PC-3 (cell line): ENCODE measurements around the gene OSTM1. TPM values are rescaled to one million over a fixed set of nuclear protein-coding genes. Genes with fewer than 3 reads are reported as not detected.
"Not testable (repeated sequence)": the region's sequence is repeated elsewhere in the genome, so short reads cannot be mapped to it uniquely, and the experiment has no call there.

Experiments
- ATAC-seq: fragments of 200-7000 bp; cut with Tn5 transposase; 2 replicates; pipeline ENCODE4 v1.9.1; 2020; ENCODE audit warnings: mild to moderate bottlenecking, moderate library complexity
- BruUV-seq: library from RNA; stranded (reverse); fragments of 400-500 nt; replicated peaks from 2 replicates; lab custom pipeline; 2021; lab: Mats Ljungman, UMichigan
- CTCF ChIA-PET: fragments of 300-600 bp; sonication (Branson Sonifier 250); formaldehyde crosslinking; loops from one replicate; lab custom pipeline; 2022; ENCODE audit warnings: antibody characterized with exemption; lab: Charles Lee
- POLR2A ChIA-PET: fragments of 300-600 bp; sonication (Branson Sonifier 250); formaldehyde crosslinking; loops from one replicate; lab custom pipeline; 2022; ENCODE audit warnings: antibody characterized with exemption; ENCODE audit not compliant: unreplicated experiment; lab: Charles Lee
- DNase-seq: peaks from one replicate; pipeline ENCODE4 v3.0.0-alpha.2; 2015
- H2AFZ ChIP-seq: fragments of 300-600 bp; sonication (generic); 2 replicates; pipeline ENCODE4 v1.6.0; 2016; ENCODE audit warnings: antibody characterized with exemption, low read length
- H3F3A ChIP-seq: fragments of 300-600 bp; sonication (generic); one replicate; pipeline ENCODE4 v1.6.0; 2017; ENCODE audit warnings: antibody characterized with exemption, low read length, control low read depth, mild to moderate bottlenecking; ENCODE audit not compliant: unreplicated experiment
- H3K27ac ChIP-seq: fragments of 300-600 bp; sonication (generic); 2 replicates; pipeline ENCODE4 v1.5.1; 2016; ENCODE audit warnings: mild to moderate bottlenecking, low read length
- H3K27me3 ChIP-seq: fragments of 300-600 bp; sonication (generic); 2 replicates; pipeline ENCODE4 v1.6.1; 2016; ENCODE audit warnings: low read length, mixed read lengths
- H3K36me3 ChIP-seq: fragments of 300-600 bp; sonication (generic); 2 replicates; pipeline ENCODE4 v1.6.1; 2016; ENCODE audit warnings: low read depth, mixed run types, low read length, mixed read lengths
- H3K4me1 ChIP-seq: fragments of 300-600 bp; sonication (generic); 2 replicates; pipeline ENCODE4 v1.5.1; 2016; ENCODE audit warnings: low read length; ENCODE audit not compliant: insufficient read depth
- H3K4me2 ChIP-seq: fragments of 300-600 bp; sonication (generic); 2 replicates; pipeline ENCODE4 v1.6.0; 2016; ENCODE audit warnings: low read length
- H3K4me3 ChIP-seq: fragments of 300-600 bp; sonication (generic); 2 replicates; pipeline ENCODE4 v1.5.1; 2016; ENCODE audit warnings: mild to moderate bottlenecking, low read length, mixed read lengths
- H3K79me2 ChIP-seq: fragments of 300-600 bp; sonication (generic); 2 replicates; pipeline ENCODE4 v1.6.1; 2017; ENCODE audit warnings: low read length, mixed read lengths
- H3K9ac ChIP-seq: fragments of 300-600 bp; sonication (generic); 2 replicates; pipeline ENCODE4 v1.6.0; 2016; ENCODE audit warnings: mild to moderate bottlenecking, low read length
- H3K9me2 ChIP-seq: fragments of 300-600 bp; sonication (generic); replicated peaks from 2 replicates; pipeline ENCODE4 v1.6.1; 2016; ENCODE audit warnings: mixed run types, low read length, mixed read lengths
- H3K9me3 ChIP-seq: fragments of 300-600 bp; sonication (generic); 2 replicates; pipeline ENCODE4 v1.6.1; 2016; ENCODE audit warnings: low read length, mixed read lengths
- H4K20me1 ChIP-seq: fragments of 300-600 bp; sonication (generic); 2 replicates; pipeline ENCODE4 v1.6.1; 2016; ENCODE audit warnings: low read length, mixed read lengths
- CTCF ChIP-seq: fragments of 300-600 bp; sonication (generic); conservative IDR thresholded peaks from 2 replicates; pipeline ENCODE4 v1.5.1; 2017; ENCODE audit warnings: antibody characterized with exemption, low read depth, mild to moderate bottlenecking, low read length
- EZH2 ChIP-seq: fragments of 300-600 bp; sonication (generic); IDR thresholded peaks from one replicate; pipeline ENCODE4 v1.6.1; 2017; ENCODE audit warnings: antibody characterized with exemption, mild to moderate bottlenecking, low read length; ENCODE audit not compliant: unreplicated experiment
- EZH2phosphoT487 ChIP-seq: fragments of 300-600 bp; sonication (generic); IDR thresholded peaks from 2 replicates; pipeline ENCODE4 v1.6.1; 2018; ENCODE audit warnings: mild to moderate bottlenecking, antibody characterized with exemption, low read length, borderline replicate concordance
- intact Hi-C: fragments of 100-400 bp; cut with micrococcal nuclease; formaldehyde crosslinking; loops from 2 replicates; pipeline ENCODE4 v1.9.0; 2023
- total RNA-seq: library from RNA; depleted of rRNA; stranded (reverse); fragments of >200 nt; gene quantifications from 2 replicates; pipeline ENCODE4 v1.2.3, GENCODE V29; 2014

Gene OSTM1
- total RNA-seq, 1 experiment from 2014 or later, result 13.5 TPM

GRCh38 chr6:108002365-108003221 is 71.9 kb downstream of the OSTM1 start:
- intact Hi-C loops, result no loop called here
- ChIA-PET POLR2A (interaction anchor here (0.6 kb wide), 1 partner anchor 259 kb away, joined by 4 read pairs; no protein-coding TSS in a partner anchor), CTCF (no interaction called here)
- Histone ChIP-seq H3K27ac (peak overlapping the region; percentile 50), H3K9ac (no peak overlapping the region), H3F3A (no peaks in the 10 kb centered on the region), H2AFZ (peak overlapping the region; percentile 47), H3K9me3 (no peaks in the 10 kb centered on the region), H3K27me3 (no peaks in the 10 kb centered on the region), H4K20me1 (no peaks in the 10 kb centered on the region), H3K4me2 (peak overlapping the region; percentile 62), H3K9me2 (no peaks in the 10 kb centered on the region), H3K4me1 (peaks cover 13% of the 10 kb centered on the region), H3K79me2 (no peaks in the 10 kb centered on the region), H3K36me3 (no peaks in the 10 kb centered on the region), H3K4me3 (no peak overlapping the region)
- TF ChIP-seq CTCF (no peak), EZH2 (no peak), EZH2phosphoT487 (no peak)
- ATAC-seq (peak; percentile 78), DNase-seq (peak; percentile 48)
- no TSS peak for BruUV-seq

GRCh38 chr6:108001696-108002231 is 72.8 kb downstream of the OSTM1 start:
- TF ChIP-seq CTCF, result no peak
- no peak for TF ChIP-seq EZH2phosphoT487
- 0 out of 2 replicates have a peak overlapping the region, but pooled peaks have one; percentile 47 for H2AFZ ChIP-seq
- no TSS peak for BruUV-seq
- H3K4me3 ChIP-seq, result no peak overlapping the region
- ATAC-seq (no peak), DNase-seq (no peak)
- no peaks in the 10 kb centered on the region for H3K27me3 ChIP-seq
- no peaks in the 10 kb centered on the region for H3K36me3 ChIP-seq
- H3K9me3 ChIP-seq, result no peaks in the 10 kb centered on the region
- CTCF ChIA-PET, result no interaction called here
- H3K79me2 ChIP-seq, result no peaks in the 10 kb centered on the region
- H4K20me1 ChIP-seq, result no peaks in the 10 kb centered on the region
- peaks cover 13% of the 10 kb centered on the region for H3K4me1 ChIP-seq
- intact Hi-C loops, result no loop called here
- no peak overlapping the region for H3K9ac ChIP-seq
- H3F3A ChIP-seq, result no peaks in the 10 kb centered on the region
- POLR2A ChIA-PET, result no interaction called here
- H3K27ac ChIP-seq, result no peak overlapping the region
- no peak overlapping the region for H3K4me2 ChIP-seq
- no peaks in the 10 kb centered on the region for H3K9me2 ChIP-seq

DNA sequence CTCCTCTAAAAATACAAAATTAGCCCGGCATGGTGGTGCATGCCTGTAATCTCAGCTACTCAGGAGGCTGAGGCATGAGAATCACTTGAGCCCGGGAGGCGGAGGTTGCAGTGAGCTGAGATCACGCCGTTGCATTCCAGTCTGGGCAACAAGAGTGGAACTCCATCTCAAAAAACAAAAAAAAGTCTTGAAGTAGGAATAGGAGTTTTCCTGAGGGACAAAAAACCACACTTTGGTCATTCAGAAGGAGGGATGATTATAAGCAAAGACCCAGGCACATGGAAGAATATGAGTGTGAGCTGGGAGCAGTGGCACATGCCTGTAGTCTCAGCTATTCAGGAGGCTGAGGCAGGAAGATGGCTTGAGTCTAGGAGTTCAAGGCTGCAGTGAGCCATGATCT is 74.3 kb downstream of the OSTM1 start:
- H3K9me3 ChIP-seq, H3K4me3 ChIP-seq, intact Hi-C loops, BruUV-seq, H4K20me1 ChIP-seq, H2AFZ ChIP-seq, POLR2A ChIA-PET, H3K36me3 ChIP-seq, H3K27me3 ChIP-seq, CTCF ChIA-PET, H3K9me2 ChIP-seq, H3K9ac ChIP-seq, H3K27ac ChIP-seq, DNase-seq, H3K4me2 ChIP-seq, H3F3A ChIP-seq, H3K79me2 ChIP-seq, ATAC-seq: not testable (repeated sequence)
- peaks cover 13% of the 10 kb centered on the region for H3K4me1 ChIP-seq
